GM12878 (cell line): ENCODE results near the gene AP1M2. TPM values are rescaled to one million over a fixed set of nuclear protein-coding genes. Genes with fewer than 3 reads are reported as not detected.

Source experiments
- BHLHE40 ChIP-seq, 2 experiments: fragments of 450-650 bp in 1 of 2; IDR thresholded peaks; 2 replicates each; pipeline ENCODE4 v1.6.1; 2011 to 2017; ENCODE audit warnings: low read depth in 2 of 2, borderline replicate concordance in 1 of 2, improper control_type of control experiment in 1 of 2, low read length in 1 of 2, mild to moderate bottlenecking in 1 of 2
- CREM ChIP-seq: IDR thresholded peaks from 2 replicates; pipeline ENCODE4 v1.6.1; 2014; ENCODE audit warnings: antibody characterized with exemption, low read depth
- CTCF ChIP-seq, 3 experiments: IDR thresholded peaks in 2 of 3; conservative IDR thresholded peaks in 1 of 3; 2 replicates each; pipeline ENCODE4 v1.5.1; 2011; ENCODE audit warnings: low read depth in 3 of 3, low read length in 3 of 3, mild to moderate bottlenecking in 3 of 3, control low read depth in 2 of 3, moderate library complexity in 2 of 3, inconsistent platforms in 1 of 3, mixed read lengths in 1 of 3; ENCODE audit not compliant: control insufficient read depth in 2 of 3, insufficient read depth in 1 of 3; ENCODE audit errors: extremely low read depth in 1 of 3
- EED ChIP-seq: sonication (generic); IDR thresholded peaks from 2 replicates; pipeline ENCODE4 v1.6.1; 2016; ENCODE audit warnings: antibody characterized with exemption, low read depth
- ESRRA ChIP-seq: IDR thresholded peaks from 2 replicates; pipeline ENCODE4 v1.6.1; 2012; ENCODE audit warnings: mild to moderate bottlenecking, low read length, improper control_type of control experiment
- IKZF1 ChIP-seq: fragments of 450-650 bp; conservative IDR thresholded peaks from 2 replicates; pipeline ENCODE4 v1.6.1; 2017; ENCODE audit warnings: antibody characterized with exemption, mild to moderate bottlenecking
- IRF4 ChIP-seq: IDR thresholded peaks from 2 replicates; pipeline ENCODE4 v1.6.1; 2011; ENCODE audit warnings: low read depth, low read length
- MEF2A ChIP-seq: IDR thresholded peaks from 2 replicates; pipeline ENCODE4 v1.6.1; 2011; ENCODE audit warnings: low read depth, mild to moderate bottlenecking, low read length, moderate library complexity; ENCODE audit not compliant: insufficient read depth
- NR2F1 ChIP-seq: fragments of 450-650 bp; conservative IDR thresholded peaks from 2 replicates; pipeline ENCODE4 v1.6.1; 2017; ENCODE audit warnings: mild to moderate bottlenecking
- NRF1 ChIP-seq: conservative IDR thresholded peaks from 2 replicates; pipeline ENCODE4 v1.6.1; 2011; ENCODE audit warnings: mild to moderate bottlenecking, low read depth, low read length, improper control_type of control experiment
- SMAD5 ChIP-seq: IDR thresholded peaks from 2 replicates; pipeline ENCODE4 v1.6.1; 2016; ENCODE audit warnings: antibody characterized with exemption, low read depth
- SP1 ChIP-seq: IDR thresholded peaks from one replicate; pipeline ENCODE4 v1.6.1; 2011; ENCODE audit warnings: low read depth, low read length
- SRF ChIP-seq, 2 experiments: IDR thresholded peaks; 2 replicates each; pipeline ENCODE4 v1.6.1; 2011; ENCODE audit warnings: low read depth in 2 of 2, low read length in 2 of 2, mild to moderate bottlenecking in 1 of 2, moderate library complexity in 1 of 2
- polyA plus RNA-seq, 11 experiments: library from polyadenylated mRNA; depleted of rRNA in 4 of 11; unstranded in 6 of 11; stranded (reverse) in 5 of 11; fragments of >200 nt; fragmentation: Nextera tagmentation in 4 of 11; fragmentation: Illumina TruSeq in 1 of 11; extraction: Ambion mirVana in 4 of 11; extraction: Trizol in 1 of 11; gene quantifications; 1 replicate in 1 of 11; 2 replicates in 10 of 11; pipeline versions ENCODE4 v1.2.1 to v1.2.3, GENCODE V29; 2011 to 2016; ENCODE audit warnings: inconsistent platforms in 2 of 11, missing spikeins in 2 of 11, low read depth in 1 of 11
- total RNA-seq, 4 experiments: library from RNA; depleted of rRNA in 3 of 4; stranded (reverse); fragments of >200 nt in 3 of 4; fragmentation: Illumina TruSeq in 1 of 4; extraction: Trizol in 1 of 4; gene quantifications; 2 replicates each; pipeline versions ENCODE4 v1.2.1 to v1.2.3, GENCODE V29; 2013 to 2021
- TF ChIP-seq, protein P1 (sequence below): IDR thresholded peaks from 2 replicates; pipeline ENCODE4 v1.6.1; 2012; ENCODE audit warnings: low read depth, low read length, improper control_type of control experiment
- TF ChIP-seq, protein P2 (sequence below): fragments of 450-650 bp; IDR thresholded peaks from 2 replicates; pipeline ENCODE4 v1.6.1; 2017; ENCODE audit warnings: low read depth, mild to moderate bottlenecking, moderate library complexity

AP1M2 gene
- total and polyA plus RNA-seq, 10 of the 15 experiments (the other 5 are each of a cell fraction or from before 2014, with no cell fraction given) = 0.72 TPM; not detected in 9

- TF ChIP-seq IKZF1 = peak; percentile 91
- TF ChIP-seq SRF (IDR thresholded peaks at IDR 0.05; ENCODE audit: low read depth in 2 of 2, low read length in 2 of 2) = 0 out of 4 replicates have a peak, but pooled peaks of 1 of the 2 experiments have one; percentile 21
- TF ChIP-seq IRF4 = no peak
- TF ChIP-seq BHLHE40 (IDR thresholded peaks at IDR 0.05; ENCODE audit: borderline replicate concordance in 1 of 2, low read depth in 2 of 2, low read length in 1 of 2) = peak; percentile 53 to 59; a peak in 2 of 4 replicates
- TF ChIP-seq SMAD5 = peak; percentile 56; the same call in 1 of the 2 replicates
- peak; percentile 69 for TF ChIP-seq SP1
- TF ChIP-seq ESRRA = 0 out of 2 replicates have a peak, but pooled peaks have one; percentile 31
- TF ChIP-seq NR2F1 = peak; percentile 65
- 0 out of 2 replicates have a peak, but pooled peaks have one; percentile 6 for TF ChIP-seq MEF2A
- TF ChIP-seq, protein P1, sequence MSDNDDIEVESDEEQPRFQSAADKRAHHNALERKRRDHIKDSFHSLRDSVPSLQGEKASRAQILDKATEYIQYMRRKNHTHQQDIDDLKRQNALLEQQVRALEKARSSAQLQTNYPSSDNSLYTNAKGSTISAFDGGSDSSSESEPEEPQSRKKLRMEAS = peak; percentile 75
- TF ChIP-seq, protein P2, sequence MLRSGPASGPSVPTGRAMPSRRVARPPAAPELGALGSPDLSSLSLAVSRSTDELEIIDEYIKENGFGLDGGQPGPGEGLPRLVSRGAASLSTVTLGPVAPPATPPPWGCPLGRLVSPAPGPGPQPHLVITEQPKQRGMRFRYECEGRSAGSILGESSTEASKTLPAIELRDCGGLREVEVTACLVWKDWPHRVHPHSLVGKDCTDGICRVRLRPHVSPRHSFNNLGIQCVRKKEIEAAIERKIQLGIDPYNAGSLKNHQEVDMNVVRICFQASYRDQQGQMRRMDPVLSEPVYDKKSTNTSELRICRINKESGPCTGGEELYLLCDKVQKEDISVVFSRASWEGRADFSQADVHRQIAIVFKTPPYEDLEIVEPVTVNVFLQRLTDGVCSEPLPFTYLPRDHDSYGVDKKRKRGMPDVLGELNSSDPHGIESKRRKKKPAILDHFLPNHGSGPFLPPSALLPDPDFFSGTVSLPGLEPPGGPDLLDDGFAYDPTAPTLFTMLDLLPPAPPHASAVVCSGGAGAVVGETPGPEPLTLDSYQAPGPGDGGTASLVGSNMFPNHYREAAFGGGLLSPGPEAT = 0 out of 2 replicates have a peak, but pooled peaks have one; percentile 5
- peak; percentile 72 for TF ChIP-seq NRF1
- peak; percentile 32; the same call in 1 of the 2 replicates for TF ChIP-seq CREM
- peak in 2 of 3 experiments; percentile 5 to 24; a peak in 1 of 6 replicates for TF ChIP-seq CTCF (IDR thresholded peaks at IDR 0.05 in 2 of 3, conservative IDR thresholded peaks at IDR 0.05 in 1 of 3; ENCODE audit: control insufficient read depth in 2 of 3, extremely low read depth in 1 of 3, insufficient read depth in 1 of 3, low read depth in 3 of 3, low read length in 3 of 3)
- peak; percentile 62 for TF ChIP-seq EED
Measured at GRCh38 chr19:10565567-10566407, 21.3 kb downstream of the AP1M2 start, which contains the start of gene KRI1 (continued).
